ENCODE results near the gene AAMP. TPM values are rescaled to one million over a fixed set of nuclear protein-coding genes. Genes with fewer than 3 reads are reported as not detected.

Gene AAMP
- total and polyA plus RNA-seq, 12 donors = 54.8 to 314 (median 110) TPM

GRCh38 chr2:218245214-218245613 lies 24.7 kb downstream of the AAMP start:
- 70 to 85% (median 80%) methylated on average over 5 of the region's 5 CpGs for WGBS, 4 donors
- H3K4me3 ChIP-seq = no peak overlapping the region
- peaks cover 0 to 98% of the 10 kb centered on the region in 2 donors for H3K36me3 ChIP-seq (replicated peaks in 1 of 2)
- intact Hi-C loops (cut with DNase I) = no loop called here
- no peak for DNase-seq
- no peaks in the 10 kb centered on the region for H3K9me3 ChIP-seq (replicated peaks in 1 of 3)
- TF ChIP-seq CTCF (IDR thresholded peaks at IDR 0.05) = no peak
- peaks cover 0 to 7% of the 10 kb centered on the region in 2 donors for H3K4me1 ChIP-seq (replicated peaks in 1 of 2)
- no peak overlapping the region for H3K27ac ChIP-seq
- no peaks in the 10 kb centered on the region for H3K27me3 ChIP-seq

GRCh38 chr2:218244665-218245064 lies 25.3 kb downstream of the AAMP start:
- WGBS, 4 donors = 75 to 80% (median 78%) methylated on average over 2 of the region's 2 CpGs

GRCh38 chr2:218244204-218244603 lies 25.7 kb downstream of the AAMP start:
- Histone ChIP-seq H3K9me3 (replicated peaks in 1 of 3) (no peaks in the 10 kb centered on the region), H3K27me3 (no peaks in the 10 kb centered on the region), H3K4me1 (replicated peaks in 1 of 2) (peaks cover 0 to 7% of the 10 kb centered on the region in 2 donors), H3K36me3 (replicated peaks in 1 of 2) (peaks cover 0 to 98% of the 10 kb centered on the region in 2 donors), H3K27ac (no peak overlapping the region), H3K4me3 (no peak overlapping the region)
- no peak for TF ChIP-seq CTCF (IDR thresholded peaks at IDR 0.05)
- no peak for TF ChIP-seq POLR2A (IDR thresholded peaks at IDR 0.05)
- intact Hi-C loops (cut with DNase I) = no loop called here
- DNase-seq = no peak
- 86 to 93% (median 87%) methylated on average over 1 of the region's 1 CpG for WGBS, 4 donors

More at GRCh38 chr2:218244665-218245064, 25.3 kb downstream of the AAMP start:
- no peaks in the 10 kb centered on the region for H3K27me3 ChIP-seq
- no peak overlapping the region for H3K27ac ChIP-seq
- H3K36me3 ChIP-seq (replicated peaks in 1 of 2) = peaks cover 0 to 98% of the 10 kb centered on the region in 2 donors
- no peak for TF ChIP-seq POLR2A (IDR thresholded peaks at IDR 0.05)
- TF ChIP-seq CTCF (IDR thresholded peaks at IDR 0.05) = no peak
- no peak for DNase-seq
- H3K4me3 ChIP-seq = no peak overlapping the region
- intact Hi-C loops (cut with DNase I) = no loop called here
- H3K4me1 ChIP-seq (replicated peaks in 1 of 2) = peaks cover 0 to 7% of the 10 kb centered on the region in 2 donors
- H3K9me3 ChIP-seq (replicated peaks in 1 of 3) = no peaks in the 10 kb centered on the region

DNA sequence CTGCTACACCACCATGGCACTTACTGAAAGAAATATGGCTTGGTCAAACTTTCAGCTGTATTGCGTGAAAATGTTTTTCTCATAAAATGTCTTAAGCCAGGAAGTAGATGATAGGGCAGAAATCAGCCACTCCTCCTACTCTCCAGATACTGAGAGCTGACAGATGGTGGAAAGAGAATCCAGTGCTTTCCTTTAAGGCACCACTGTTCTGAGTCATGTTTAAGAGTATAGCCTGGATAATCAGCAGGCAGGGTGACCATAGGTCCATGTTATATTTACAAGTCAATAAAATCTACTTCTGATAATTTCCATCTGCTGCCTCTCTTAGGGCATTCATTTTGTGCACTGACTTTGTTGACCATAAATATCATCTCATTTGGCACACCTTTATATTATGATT lies 31.1 kb downstream of the AAMP start:
- intact Hi-C loops (cut with DNase I) = no loop called here
- H3K4me1 ChIP-seq (replicated peaks in 1 of 2) = peaks cover 3 to 15% of the 10 kb centered on the region in 2 donors
- no peak overlapping the region for H3K4me3 ChIP-seq
- H3K36me3 ChIP-seq (replicated peaks in 1 of 2) = peaks cover 0 to 91% of the 10 kb centered on the region in 2 donors
- no peaks in the 10 kb centered on the region for H3K27me3 ChIP-seq
- no peaks in the 10 kb centered on the region for H3K9me3 ChIP-seq (replicated peaks in 1 of 3)
- peak overlapping the region in 3 of 5 donors; percentile 5 to 54 (median 46) for H3K27ac ChIP-seq
- WGBS, 4 donors = 64 to 75% (median 72%) methylated on average over 1 of the region's 1 CpG
- no peak for TF ChIP-seq POLR2A (IDR thresholded peaks at IDR 0.05)
- TF ChIP-seq CTCF (IDR thresholded peaks at IDR 0.05) = no peak
- DNase-seq = no peak

All from adrenal gland (tissue), 12 donors.